C4-2B (cell line): ENCODE measurements around the gene IRAK1.

ENCODE experiments used
- CTCF ChIP-seq: fragments of 450-650 bp; conservative IDR thresholded peaks from 2 replicates; pipeline ENCODE4 v1.5.1; 2017; ENCODE audit warnings: mild to moderate bottlenecking
- ZFX ChIP-seq: fragments of 450-650 bp; IDR thresholded peaks from 2 replicates; pipeline ENCODE4 v1.6.1; 2017

GRCh38 chrX:153992180-153992579, 27.5 kb downstream of the IRAK1 start:
- TF ChIP-seq CTCF = no peak
- no peak for TF ChIP-seq ZFX
